ENCODE data around the gene NPL.

Gene NPL

GRCh38 chr1:182785181-182785580, 4.4 kb upstream of the NPL start:
- no peaks in the 10 kb centered on the region for H4K20me1 ChIP-seq (ENCODE audit: insufficient read depth, low read length)
- H3K4me3 ChIP-seq (ENCODE audit: low read depth, low read length, poor library complexity, severe bottlenecking): no peak overlapping the region
- no peaks in the 10 kb centered on the region for H3K27me3 ChIP-seq (ENCODE audit: insufficient read depth, low read length)
- peaks cover 32% of the 10 kb centered on the region for H3K4me1 ChIP-seq (ENCODE audit: insufficient read depth, low read length, severe bottlenecking)
- TF ChIP-seq CTCF (IDR thresholded peaks at IDR 0.05; ENCODE audit: low read length): no peak
- no peak for TF ChIP-seq EZH2 (IDR thresholded peaks at IDR 0.05; ENCODE audit: borderline replicate concordance, low read length)
- H3K27ac ChIP-seq (ENCODE audit: low read depth, low read length, poor library complexity, severe bottlenecking): no peak overlapping the region
- H3F3A ChIP-seq (ENCODE audit: insufficient read depth, low read length): no peaks in the 10 kb centered on the region
- H3K9me3 ChIP-seq (ENCODE audit: low read length): no peaks in the 10 kb centered on the region
- no peaks in the 10 kb centered on the region for H3K9me2 ChIP-seq (ENCODE audit: low read depth, low read length)
- no peaks in the 10 kb centered on the region for H3K79me2 ChIP-seq (ENCODE audit: insufficient read depth, low read length)
- no peak overlapping the region for H3K9ac ChIP-seq (ENCODE audit: low read length)
- no peaks in the 10 kb centered on the region for H3K36me3 ChIP-seq (ENCODE audit: insufficient read depth, low read length)
- H2AFZ ChIP-seq (ENCODE audit: low read length): no peak overlapping the region
- H3K4me2 ChIP-seq (ENCODE audit: low read length): no peak overlapping the region

- peak; percentile 73 for TF ChIP-seq CTCF (IDR thresholded peaks at IDR 0.05; ENCODE audit: low read length)
- no peak for TF ChIP-seq EZH2 (IDR thresholded peaks at IDR 0.05; ENCODE audit: borderline replicate concordance, low read length)
- Histone ChIP-seq H3F3A (ENCODE audit: insufficient read depth, low read length) (no peaks in the 10 kb centered on the region), H3K9me2 (ENCODE audit: low read depth, low read length) (no peaks in the 10 kb centered on the region), H3K9ac (ENCODE audit: low read length) (no peak overlapping the region), H4K20me1 (ENCODE audit: insufficient read depth, low read length) (no peaks in the 10 kb centered on the region), H3K79me2 (ENCODE audit: insufficient read depth, low read length) (no peaks in the 10 kb centered on the region), H3K4me3 (ENCODE audit: low read depth, low read length, poor library complexity, severe bottlenecking) (no peak overlapping the region), H3K9me3 (ENCODE audit: low read length) (no peaks in the 10 kb centered on the region), H3K4me1 (ENCODE audit: insufficient read depth, low read length, severe bottlenecking) (peaks cover 22% of the 10 kb centered on the region), H3K27ac (ENCODE audit: low read depth, low read length, poor library complexity, severe bottlenecking) (no peak overlapping the region), H3K27me3 (ENCODE audit: insufficient read depth, low read length) (no peaks in the 10 kb centered on the region), H2AFZ (ENCODE audit: low read length) (no peak overlapping the region), H3K4me2 (ENCODE audit: low read length) (no peak overlapping the region), H3K36me3 (ENCODE audit: insufficient read depth, low read length) (no peaks in the 10 kb centered on the region)
These were observed 3.2 kb upstream of the NPL start for GRCh38 chr1:182786223-182786994.

- Histone ChIP-seq H3K9me2 (ENCODE audit: low read depth, low read length) (no peaks in the 10 kb centered on the region), H3K9ac (ENCODE audit: low read length) (no peak overlapping the region), H3K4me2 (ENCODE audit: low read length) (no peak overlapping the region), H3K79me2 (ENCODE audit: insufficient read depth, low read length) (no peaks in the 10 kb centered on the region), H3F3A (ENCODE audit: insufficient read depth, low read length) (no peaks in the 10 kb centered on the region), H3K9me3 (ENCODE audit: low read length) (no peaks in the 10 kb centered on the region), H2AFZ (ENCODE audit: low read length) (no peak overlapping the region), H3K4me1 (ENCODE audit: insufficient read depth, low read length, severe bottlenecking) (peaks cover 16% of the 10 kb centered on the region), H3K27me3 (ENCODE audit: insufficient read depth, low read length) (no peaks in the 10 kb centered on the region), H3K4me3 (ENCODE audit: low read depth, low read length, poor library complexity, severe bottlenecking) (no peak overlapping the region), H4K20me1 (ENCODE audit: insufficient read depth, low read length) (no peaks in the 10 kb centered on the region), H3K27ac (ENCODE audit: low read depth, low read length, poor library complexity, severe bottlenecking) (no peak overlapping the region), H3K36me3 (ENCODE audit: insufficient read depth, low read length) (no peaks in the 10 kb centered on the region)
- TF ChIP-seq CTCF (IDR thresholded peaks at IDR 0.05; ENCODE audit: low read length) (no peak), EZH2 (IDR thresholded peaks at IDR 0.05; ENCODE audit: borderline replicate concordance, low read length) (no peak)
These were observed 2.6 kb upstream of the NPL start for GRCh38 chr1:182786995-182787324.

All from OCI-LY1 (cell line).